Mesenchymal stem cell (in vitro differentiated cells and primary cell): ENCODE measurements around the gene CACFD1.

Experiments used
- DNase-seq: peaks from one replicate; pipeline ENCODE4 v3.0.0-alpha.2; 2013
- H2AFZ ChIP-seq: one replicate; pipeline ENCODE4 v1.6.1; 2013; ENCODE audit warnings: low read depth, mild to moderate bottlenecking, control low read depth, inconsistent platforms, low read length, moderate library complexity
- H2AK5ac ChIP-seq: 2 replicates; pipeline ENCODE4 v1.6.1; 2013; ENCODE audit warnings: low read length, moderate library complexity, mild to moderate bottlenecking, inconsistent platforms; ENCODE audit not compliant: severe bottlenecking
- H2BK120ac ChIP-seq: one replicate; pipeline ENCODE4 v1.6.1; 2013; ENCODE audit warnings: low read depth, mild to moderate bottlenecking, inconsistent platforms, low read length, moderate library complexity
- H2BK12ac ChIP-seq, 2 experiments: one replicate each; pipeline ENCODE4 v1.6.1; 2013; ENCODE audit warnings: inconsistent platforms in 2 of 2, low read length in 2 of 2, mild to moderate bottlenecking in 2 of 2, moderate library complexity in 2 of 2, control low read depth in 1 of 2
- H2BK15ac ChIP-seq: one replicate; pipeline ENCODE4 v1.6.1; 2013; ENCODE audit warnings: mild to moderate bottlenecking, low read depth, inconsistent platforms; ENCODE audit not compliant: poor library complexity, severe bottlenecking
- H2BK5ac ChIP-seq: 2 replicates; pipeline ENCODE4 v1.6.1; 2013; ENCODE audit warnings: low read depth, mild to moderate bottlenecking, low read length, control low read depth, inconsistent platforms; ENCODE audit not compliant: poor library complexity, severe bottlenecking
- H3K14ac ChIP-seq, 2 experiments: one replicate each; pipeline ENCODE4 v1.6.1; 2013; ENCODE audit warnings: inconsistent platforms in 2 of 2, low read length in 2 of 2, control low read depth in 1 of 2, mild to moderate bottlenecking in 1 of 2, moderate library complexity in 1 of 2
- H3K18ac ChIP-seq, 2 experiments: one replicate each; pipeline ENCODE4 v1.6.1; 2013; ENCODE audit warnings: inconsistent platforms in 2 of 2, low read length in 2 of 2, control low read depth in 1 of 2, low read depth in 1 of 2, mild to moderate bottlenecking in 1 of 2
- H3K23ac ChIP-seq, 2 experiments: one replicate each; pipeline ENCODE4 v1.6.1; 2013; ENCODE audit warnings: inconsistent platforms in 2 of 2, low read length in 2 of 2, mild to moderate bottlenecking in 2 of 2, moderate library complexity in 2 of 2, control low read depth in 1 of 2
- H3K27ac ChIP-seq: 2 replicates; pipeline ENCODE4 v1.5.1; 2013; ENCODE audit warnings: mild to moderate bottlenecking, moderate library complexity, low read length, control low read depth, inconsistent platforms; ENCODE audit not compliant: poor library complexity, severe bottlenecking
- H3K27me3 ChIP-seq, 2 experiments: 2 replicates each; pipeline versions ENCODE4 v1.6.1 to v1.7.0; 2013; ENCODE audit warnings: low read length in 2 of 2, mild to moderate bottlenecking in 2 of 2, moderate library complexity in 2 of 2, control low read depth in 1 of 2, inconsistent platforms in 1 of 2; ENCODE audit not compliant: control insufficient read depth in 1 of 2, insufficient read depth in 1 of 2
- H3K36me3 ChIP-seq, 2 experiments: 2 replicates each; pipeline versions ENCODE4 v1.6.1 to v1.7.0; 2013; ENCODE audit warnings: low read length in 2 of 2, control low read depth in 1 of 2, inconsistent platforms in 1 of 2, low read depth in 1 of 2, mild to moderate bottlenecking in 1 of 2; ENCODE audit not compliant: insufficient read depth in 2 of 2, control insufficient read depth in 1 of 2
- H3K4ac ChIP-seq, 2 experiments: one replicate each; pipeline ENCODE4 v1.6.1; 2013; ENCODE audit warnings: inconsistent platforms in 2 of 2, low read length in 2 of 2, mild to moderate bottlenecking in 2 of 2, moderate library complexity in 2 of 2, control low read depth in 1 of 2, low read depth in 1 of 2
- H3K4me1 ChIP-seq: 2 replicates; pipeline ENCODE4 v1.6.1; 2013; ENCODE audit warnings: low read depth, low read length, control low read depth; ENCODE audit not compliant: control insufficient read depth, insufficient read depth
- H3K4me2 ChIP-seq: 2 replicates; pipeline ENCODE4 v1.6.1; 2013; ENCODE audit warnings: low read length, mild to moderate bottlenecking, inconsistent platforms; ENCODE audit not compliant: poor library complexity, severe bottlenecking
- H3K4me3 ChIP-seq, 2 experiments: 2 replicates each; pipeline versions ENCODE4 v1.5.1 to v1.7.0; 2013; ENCODE audit warnings: low read length in 2 of 2, mild to moderate bottlenecking in 2 of 2, control low read depth in 1 of 2, low read depth in 1 of 2; ENCODE audit not compliant: insufficient read depth in 1 of 2
- H3K79me1 ChIP-seq: replicated peaks from 2 replicates; pipeline ENCODE4 v1.6.1; 2013; ENCODE audit warnings: mild to moderate bottlenecking, control low read depth, low read length, inconsistent platforms; ENCODE audit not compliant: poor library complexity, severe bottlenecking
- H3K9ac ChIP-seq: 2 replicates; pipeline ENCODE4 v1.7.0; 2013; ENCODE audit warnings: mild to moderate bottlenecking, low read length, moderate library complexity
- H3K9me3 ChIP-seq: 2 replicates; pipeline ENCODE4 v1.7.0; 2013; ENCODE audit warnings: mild to moderate bottlenecking, low read length; ENCODE audit not compliant: control insufficient read depth
- H4K8ac ChIP-seq: one replicate; pipeline ENCODE4 v1.6.1; 2013; ENCODE audit warnings: inconsistent platforms, mild to moderate bottlenecking, low read length, moderate library complexity
- H4K91ac ChIP-seq: one replicate; pipeline ENCODE4 v1.6.1; 2013; ENCODE audit warnings: mild to moderate bottlenecking, low read length, inconsistent platforms
- WGBS: methylation state at CpG from one replicate; pipeline ENCODE4 v1.1.7; 2013; ENCODE audit warnings: mixed read lengths; 5-methylcytosine and 5-hydroxymethylcytosine counted together

Gene CACFD1

GRCh38 chr9:133485531-133486260 lies 25.9 kb downstream of the CACFD1 start:
- no peak for DNase-seq
- 75% methylated on average over 25 of the region's 25 CpGs for WGBS
- Histone ChIP-seq H3K9ac (no peak overlapping the region), H3K27ac (no peak overlapping the region), H3K79me1 (no peaks in the 10 kb centered on the region), H2AFZ (no peak overlapping the region), H3K18ac (no peak overlapping the region), H4K91ac (no peak overlapping the region), H3K4me1 (peaks cover 19% of the 10 kb centered on the region), H2BK12ac (no peak overlapping the region), H2BK5ac (no peak overlapping the region), H3K9me3 (no peaks in the 10 kb centered on the region), H3K36me3 (no peaks in the 10 kb centered on the region), H3K4ac (no peak overlapping the region), H3K14ac (no peak overlapping the region), H2BK15ac (no peak overlapping the region), H3K4me3 (peak overlapping the region in 1 of 2 experiments; percentile 5), H3K27me3 (peaks cover 11 to 25% of the 10 kb centered on the region in 2 experiments), H2AK5ac (no peak overlapping the region), H3K23ac (no peak overlapping the region), H2BK120ac (no peak overlapping the region), H3K4me2 (no peak overlapping the region), H4K8ac (no peak overlapping the region)

GRCh38 chr9:133487331-133487725 lies 27.6 kb downstream of the CACFD1 start:
- H2BK5ac ChIP-seq = no peak overlapping the region
- 89% methylated on average over 8 of the region's 8 CpGs for WGBS
- no peak overlapping the region for H3K18ac ChIP-seq
- no peak overlapping the region for H2BK12ac ChIP-seq
- no peak overlapping the region for H4K91ac ChIP-seq
- no peak overlapping the region for H2BK120ac ChIP-seq
- no peak overlapping the region for H3K4me3 ChIP-seq
- H3K9me3 ChIP-seq = no peaks in the 10 kb centered on the region
- H3K36me3 ChIP-seq = no peaks in the 10 kb centered on the region
- H3K27me3 ChIP-seq = peaks cover 11 to 38% of the 10 kb centered on the region in 2 experiments
- H3K4me1 ChIP-seq = peaks cover 24% of the 10 kb centered on the region
- H3K4ac ChIP-seq = no peak overlapping the region
- H3K4me2 ChIP-seq = no peak overlapping the region
- no peaks in the 10 kb centered on the region for H3K79me1 ChIP-seq
- no peak overlapping the region for H3K27ac ChIP-seq
- H2AFZ ChIP-seq = no peak overlapping the region
- H3K23ac ChIP-seq = no peak overlapping the region
- H2BK15ac ChIP-seq = no peak overlapping the region
- DNase-seq = no peak
- H4K8ac ChIP-seq = no peak overlapping the region
- no peak overlapping the region for H3K14ac ChIP-seq
- no peak overlapping the region for H3K9ac ChIP-seq
- no peak overlapping the region for H2AK5ac ChIP-seq

DNA sequence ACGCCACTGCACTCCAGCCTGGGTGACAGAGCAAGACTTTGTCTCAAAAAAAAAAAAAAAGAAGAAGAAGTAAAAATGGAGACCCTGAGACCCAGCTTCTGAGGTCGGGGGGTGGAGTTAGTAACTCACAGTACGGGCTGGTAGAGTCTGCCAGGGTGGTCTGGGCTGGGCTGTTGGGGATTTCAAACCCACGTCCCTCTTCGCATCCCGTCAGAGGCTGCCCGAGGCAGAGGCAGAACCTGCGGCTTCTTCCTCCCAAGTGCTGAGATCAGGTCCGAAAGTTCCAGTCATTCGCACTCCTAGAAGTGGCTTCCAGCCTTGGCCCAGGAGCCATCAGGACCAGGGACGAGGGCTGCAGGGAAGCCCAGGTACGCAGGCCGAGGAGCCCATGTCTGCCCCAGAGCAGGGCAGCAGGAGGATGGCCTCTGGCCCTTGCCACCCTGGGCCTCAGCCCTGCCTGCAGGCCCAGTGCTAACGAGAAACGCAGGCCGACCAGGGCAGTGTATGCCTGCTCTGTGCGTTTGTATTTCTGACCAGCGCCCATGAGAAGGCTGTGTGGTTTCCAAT lies 29.0 kb downstream of the CACFD1 start:
- H3K4me2 ChIP-seq = no peak overlapping the region
- H2AK5ac ChIP-seq = no peak overlapping the region
- peak overlapping the region in 1 of 2 experiments; percentile 24 for H3K4ac ChIP-seq
- H3K4me1 ChIP-seq = peaks cover 29% of the 10 kb centered on the region
- H4K91ac ChIP-seq = peak overlapping the region; percentile 5
- peak overlapping the region in 1 of 2 experiments; percentile 6 for H3K18ac ChIP-seq
- H3K9me3 ChIP-seq = no peaks in the 10 kb centered on the region
- peaks cover 6 to 39% of the 10 kb centered on the region in 2 experiments for H3K27me3 ChIP-seq
- H3K4me3 ChIP-seq = no peak overlapping the region
- H2AFZ ChIP-seq = peak overlapping the region; percentile 3
- peak overlapping the region in 1 of 2 experiments; percentile 45 for H2BK12ac ChIP-seq
- H2BK5ac ChIP-seq = no peak overlapping the region
- peak overlapping the region; percentile 45 for H4K8ac ChIP-seq
- H3K23ac ChIP-seq = no peak overlapping the region
- no peak overlapping the region for H3K9ac ChIP-seq
- peak overlapping the region in 1 of 2 experiments; percentile 68 for H3K14ac ChIP-seq
- no peak overlapping the region for H2BK120ac ChIP-seq
- H3K79me1 ChIP-seq = no peaks in the 10 kb centered on the region
- no peak overlapping the region for H2BK15ac ChIP-seq
- no peak overlapping the region for H3K27ac ChIP-seq
- no peaks in the 10 kb centered on the region for H3K36me3 ChIP-seq
- WGBS = 86% methylated on average over 17 of the region's 18 CpGs
- DNase-seq = no peak

DNA sequence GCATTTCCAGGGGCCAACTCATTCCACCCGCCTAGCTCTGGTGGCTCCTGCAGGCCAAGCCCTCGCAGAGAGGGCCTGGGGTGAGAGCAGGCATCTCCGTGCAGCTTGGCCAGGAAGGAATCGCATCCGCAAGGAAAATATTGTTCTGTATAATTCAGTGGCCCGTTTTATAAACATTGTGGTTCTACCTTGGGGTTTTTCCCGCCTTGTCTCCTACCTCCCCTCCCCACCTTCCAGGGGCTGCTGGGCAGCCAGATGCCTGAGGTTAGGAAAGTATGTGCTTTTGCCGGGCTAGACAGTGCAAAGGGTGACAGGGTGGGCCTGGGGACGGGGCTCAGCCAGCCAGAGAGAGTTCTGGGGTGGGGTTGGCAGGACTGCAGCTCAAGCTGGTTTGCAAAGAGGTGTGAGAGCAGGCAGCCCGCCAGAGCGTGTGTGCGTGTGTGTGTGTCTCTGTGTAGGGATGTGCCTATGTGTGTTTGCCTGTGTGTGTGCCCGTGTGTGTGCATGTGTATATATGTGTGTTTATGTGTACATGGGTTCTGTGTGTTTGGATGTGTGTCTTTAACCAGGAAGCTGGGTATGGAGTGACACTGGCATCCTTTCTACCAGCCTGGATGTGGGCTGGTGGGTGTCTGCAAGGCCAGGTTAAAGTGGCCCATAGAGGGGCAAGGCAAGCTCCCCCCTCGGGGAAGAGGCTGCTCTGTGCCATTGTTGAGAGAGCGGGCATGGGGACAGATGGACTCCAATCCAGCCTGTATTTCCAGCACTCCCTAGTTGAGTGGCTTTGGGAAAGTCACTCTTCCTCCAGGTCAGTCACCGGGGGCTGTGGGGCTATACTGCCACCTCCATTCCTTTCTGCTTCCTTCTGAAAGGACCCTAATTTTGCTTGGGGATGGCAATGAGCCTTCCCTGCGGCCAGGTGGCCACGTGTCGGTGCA lies 29.7 kb downstream of the CACFD1 start:
- Histone ChIP-seq H3K9me3 (no peaks in the 10 kb centered on the region), H3K27me3 (peaks cover 5 to 41% of the 10 kb centered on the region in 2 experiments), H3K27ac (no peak overlapping the region), H3K79me1 (no peaks in the 10 kb centered on the region), H3K36me3 (no peaks in the 10 kb centered on the region), H3K18ac (no peak overlapping the region), H2BK15ac (no peak overlapping the region), H3K14ac (no peak overlapping the region), H3K23ac (no peak overlapping the region), H2AFZ (peak overlapping the region; percentile 3), H3K4me1 (peaks cover 27% of the 10 kb centered on the region), H3K4me3 (no peak overlapping the region), H2BK5ac (no peak overlapping the region), H3K9ac (no peak overlapping the region), H2BK120ac (no peak overlapping the region), H2AK5ac (no peak overlapping the region), H2BK12ac (no peak overlapping the region), H4K8ac (no peak overlapping the region), H3K4me2 (no peak overlapping the region), H4K91ac (peak overlapping the region; percentile 5), H3K4ac (no peak overlapping the region)
- WGBS = 82% methylated on average over 18 of the region's 19 CpGs
- peak; percentile 58 for DNase-seq
